HEK293 (cell line): ENCODE results near the gene ROBO4.

ENCODE experiments used
- CTCF ChIA-PET: fragments of 350-600 bp; formaldehyde crosslinking; extraction: SDS; loops from one replicate; lab custom pipeline; 2021; ENCODE audit warnings: antibody characterized with exemption; lab: Yijun Ruan, JAX
- POLR2A ChIA-PET: fragments of 300-600 bp; formaldehyde crosslinking; extraction: SDS; loops from one replicate; lab custom pipeline; 2020; ENCODE audit warnings: antibody characterized with exemption, inconsistent platforms; lab: Yijun Ruan, JAX
- H3K27ac ChIP-seq: fragments of 200-500 bp; sonication (Bioruptor generic); 2 replicates; pipeline ENCODE4 v1.5.1; 2014; ENCODE audit warnings: low read depth, low read length, control low read depth, inconsistent platforms; ENCODE audit errors: extremely low read depth
- H3K36me3 ChIP-seq, 2 experiments: fragments of 200-500 bp in 1 of 2; sonication (Bioruptor generic) in 1 of 2; 1 replicate in 1 of 2; 2 replicates in 1 of 2; pipeline ENCODE4 v1.5.1; 2014 to 2017; ENCODE audit warnings: inconsistent platforms in 2 of 2, low read length in 2 of 2; ENCODE audit not compliant: control insufficient read depth in 2 of 2, insufficient read depth in 1 of 2
- H3K4me1 ChIP-seq: fragments of 200-500 bp; sonication (Bioruptor generic); 2 replicates; pipeline ENCODE4 v1.5.1; 2014; ENCODE audit warnings: mild to moderate bottlenecking, low read length, inconsistent platforms; ENCODE audit not compliant: control insufficient read depth, insufficient read depth
- H3K4me3 ChIP-seq: 2 replicates; pipeline ENCODE4 v1.5.1; 2011; ENCODE audit warnings: low read depth, mild to moderate bottlenecking, control low read depth, low read length, moderate library complexity
- H3K9me3 ChIP-seq: fragments of 200-500 bp; sonication (Bioruptor generic); 2 replicates; pipeline ENCODE4 v1.5.1; 2014; ENCODE audit warnings: low read depth, low read length, inconsistent platforms; ENCODE audit not compliant: control insufficient read depth, insufficient read depth
- GLIS1 ChIP-seq: fragments of 450-650 bp; formaldehyde crosslinking; IDR thresholded peaks from 2 replicates; pipeline ENCODE4 v1.5.1; 2016; ENCODE audit warnings: missing biosample characterization, missing genetic modification characterization
- PRDM1 ChIP-seq: fragments of 450-650 bp; formaldehyde crosslinking; IDR thresholded peaks from 2 replicates; pipeline ENCODE4; 2016; ENCODE audit warnings: missing biosample characterization, missing genetic modification characterization
- SP3 ChIP-seq: fragments of 450-650 bp; formaldehyde crosslinking; IDR thresholded peaks from 2 replicates; pipeline ENCODE4 v1.5.1; 2016; ENCODE audit warnings: missing biosample characterization, missing genetic modification characterization
- ZBTB1 ChIP-seq: fragments of 450-650 bp; formaldehyde crosslinking; IDR thresholded peaks from 2 replicates; pipeline ENCODE4 v1.5.1; 2016; ENCODE audit warnings: missing biosample characterization, missing genetic modification characterization
- ZNF114 ChIP-seq: fragments of 450-650 bp; formaldehyde crosslinking; IDR thresholded peaks from 2 replicates; pipeline ENCODE4 v1.5.0; 2017; ENCODE audit warnings: missing biosample characterization, missing genetic modification characterization
- ZNF146 ChIP-seq: fragments of 450-650 bp; formaldehyde crosslinking; IDR thresholded peaks from 2 replicates; pipeline ENCODE4 v1.5.1; 2016; ENCODE audit warnings: missing biosample characterization, missing genetic modification characterization
- ZNF302 ChIP-seq: fragments of 450-650 bp; formaldehyde crosslinking; IDR thresholded peaks from 2 replicates; pipeline ENCODE4 v1.5.1; 2016; ENCODE audit warnings: missing biosample characterization, missing genetic modification characterization, low read depth
- ZNF350 ChIP-seq: fragments of 450-650 bp; formaldehyde crosslinking; IDR thresholded peaks from 2 replicates; pipeline ENCODE4 v1.5.0; 2017; ENCODE audit warnings: missing biosample characterization, mild to moderate bottlenecking, missing genetic modification characterization
- ZNF391 ChIP-seq: fragments of 450-650 bp; formaldehyde crosslinking; IDR thresholded peaks from 2 replicates; pipeline ENCODE4 v1.5.1; 2016; ENCODE audit warnings: low read depth, missing biosample characterization, missing genetic modification characterization, borderline replicate concordance
- ZNF549 ChIP-seq: fragments of 450-650 bp; IDR thresholded peaks from 2 replicates; pipeline ENCODE4 v1.5.1; 2018; ENCODE audit warnings: missing biosample characterization, missing genetic modification characterization, mild to moderate bottlenecking, inconsistent platforms, moderate library complexity
- ZNF571 ChIP-seq: fragments of 450-650 bp; formaldehyde crosslinking; IDR thresholded peaks from 2 replicates; pipeline ENCODE4 v1.5.0; 2017; ENCODE audit warnings: missing biosample characterization, missing genetic modification characterization
- ZNF621 ChIP-seq: fragments of 450-650 bp; formaldehyde crosslinking; IDR thresholded peaks from 2 replicates; pipeline ENCODE4 v1.5.1; 2017; ENCODE audit warnings: missing biosample characterization, missing genetic modification characterization
- ZNF623 ChIP-seq: fragments of 450-650 bp; formaldehyde crosslinking; IDR thresholded peaks from 2 replicates; pipeline ENCODE4 v1.5.1; 2016; ENCODE audit warnings: missing biosample characterization, missing genetic modification characterization
- ZNF654 ChIP-seq: fragments of 450-650 bp; formaldehyde crosslinking; IDR thresholded peaks from 2 replicates; pipeline ENCODE4 v1.5.1; 2016; ENCODE audit warnings: low read depth, missing biosample characterization, missing genetic modification characterization
- ZNF670 ChIP-seq: fragments of 450-650 bp; formaldehyde crosslinking; IDR thresholded peaks from 2 replicates; pipeline ENCODE4 v1.5.1; 2016; ENCODE audit warnings: missing biosample characterization, missing genetic modification characterization, low read depth
- ZNF747 ChIP-seq: fragments of 450-650 bp; formaldehyde crosslinking; IDR thresholded peaks from 2 replicates; pipeline ENCODE4 v1.5.1; 2016; ENCODE audit warnings: missing biosample characterization, missing genetic modification characterization
- ZSCAN23 ChIP-seq: fragments of 450-650 bp; formaldehyde crosslinking; IDR thresholded peaks from 2 replicates; pipeline ENCODE4 v1.5.1; 2016; ENCODE audit warnings: missing biosample characterization, missing genetic modification characterization
- TF ChIP-seq, protein P1 (sequence below): fragments of 450-650 bp; formaldehyde crosslinking; IDR thresholded peaks from 2 replicates; pipeline ENCODE4 v1.5.1; 2016; ENCODE audit warnings: missing biosample characterization, missing genetic modification characterization
- TF ChIP-seq, protein P2 (sequence below): fragments of 450-650 bp; formaldehyde crosslinking; IDR thresholded peaks from 2 replicates; pipeline ENCODE4 v1.5.1; 2016; ENCODE audit warnings: missing biosample characterization, missing genetic modification characterization
- TF ChIP-seq, protein P3 (sequence below): fragments of 450-650 bp; formaldehyde crosslinking; IDR thresholded peaks from 2 replicates; pipeline ENCODE4 v1.5.1; 2016; ENCODE audit warnings: missing biosample characterization, missing genetic modification characterization, borderline replicate concordance
- TF ChIP-seq, protein P4 (sequence below): fragments of 450-650 bp; formaldehyde crosslinking; IDR thresholded peaks from 2 replicates; pipeline ENCODE4 v1.5.1; 2016; ENCODE audit warnings: missing biosample characterization, missing genetic modification characterization
- TF ChIP-seq, protein P5 (sequence below): fragments of 450-650 bp; formaldehyde crosslinking; IDR thresholded peaks from 2 replicates; pipeline ENCODE4 v1.5.1; 2017; ENCODE audit warnings: missing biosample characterization, missing genetic modification characterization

The ROBO4 gene

DNA sequence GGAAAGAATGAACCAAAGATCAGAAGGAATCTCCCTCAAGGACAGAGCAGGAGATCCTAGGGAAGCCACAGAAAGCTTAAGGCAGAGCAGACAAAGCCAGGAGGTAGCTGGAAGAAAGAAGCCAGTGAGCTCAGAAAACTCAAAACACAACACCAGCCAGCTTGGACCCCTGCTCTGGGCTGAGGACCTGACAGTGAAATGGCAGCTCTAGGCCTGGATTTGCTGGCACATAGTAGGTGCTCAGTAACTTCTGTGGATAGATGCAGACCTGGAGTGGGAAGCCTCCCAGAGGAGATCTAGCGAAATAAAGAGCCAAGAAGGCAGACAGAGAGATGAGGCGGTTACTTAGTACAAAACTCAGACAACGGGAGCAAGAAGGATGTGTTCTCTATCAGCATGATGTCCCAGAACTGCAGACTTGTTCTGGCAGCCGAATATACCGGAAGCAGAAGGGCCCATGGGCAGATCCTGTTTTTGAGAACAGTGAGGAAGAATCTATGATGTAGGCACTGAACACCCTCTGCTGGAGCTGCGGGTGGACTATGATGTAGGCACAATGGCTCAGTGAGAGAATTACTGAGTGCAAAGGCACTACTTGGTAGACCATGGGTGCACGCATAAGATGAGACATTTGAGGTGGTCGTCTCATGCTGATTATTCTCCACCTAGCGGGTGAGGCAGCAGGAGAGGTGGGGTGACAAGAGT lies 4.8 kb downstream of the ROBO4 start (continued):
- TF ChIP-seq, protein P1, sequence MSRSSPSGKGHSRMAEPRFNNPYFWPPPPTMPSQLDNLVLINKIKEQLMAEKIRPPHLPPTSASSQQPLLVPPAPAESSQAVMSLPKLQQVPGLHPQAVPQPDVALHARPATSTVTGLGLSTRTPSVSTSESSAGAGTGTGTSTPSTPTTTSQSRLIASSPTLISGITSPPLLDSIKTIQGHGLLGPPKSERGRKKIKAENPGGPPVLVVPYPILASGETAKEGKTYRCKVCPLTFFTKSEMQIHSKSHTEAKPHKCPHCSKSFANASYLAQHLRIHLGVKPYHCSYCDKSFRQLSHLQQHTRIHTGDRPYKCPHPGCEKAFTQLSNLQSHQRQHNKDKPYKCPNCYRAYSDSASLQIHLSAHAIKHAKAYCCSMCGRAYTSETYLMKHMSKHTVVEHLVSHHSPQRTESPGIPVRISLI (tag by site-specific recombination) = no peak

DNA sequence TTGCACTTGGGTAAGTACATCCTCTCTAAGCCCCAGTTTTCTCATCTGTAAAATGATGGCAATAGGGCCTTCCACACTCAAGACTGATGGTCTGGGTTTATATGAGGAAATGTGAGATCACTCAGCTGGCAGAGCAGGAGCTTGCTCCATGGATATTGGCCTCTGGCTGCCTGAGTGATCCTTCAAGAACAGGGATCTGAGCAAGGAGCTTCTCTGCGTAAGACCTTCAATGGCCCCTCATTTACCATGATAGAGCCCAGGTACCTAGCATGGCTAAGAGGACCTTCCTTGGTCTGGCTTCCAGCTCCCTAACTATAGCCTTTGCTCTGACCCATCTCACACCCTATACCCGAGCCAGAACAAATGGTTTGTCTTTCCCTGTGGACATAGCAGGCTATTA lies 5.5 kb downstream of the ROBO4 start:
- H3K36me3 ChIP-seq = no peaks in the 10 kb centered on the region
- ChIA-PET CTCF (interaction anchor here (0.7 to 1.6 kb wide), 6 partner anchors 8 to 537 kb away, joined by 3 to 9 read pairs (median 3); no protein-coding TSS in a partner anchor), POLR2A (interaction anchor here (0.6 kb wide), 1 partner anchor 16 kb away, joined by 3 read pairs; no protein-coding TSS in a partner anchor)
- TF ChIP-seq ZBTB1 (no peak), ZNF621 (no peak), GLIS1 (tag by site-specific recombination) (no peak), ZNF302 (no peak), ZNF623 (no peak), ZNF670 (tag by site-specific recombination) (no peak), ZNF654 (no peak), ZNF571 (tag by site-specific recombination) (no peak), ZNF350 (tag by site-specific recombination) (no peak)
- TF ChIP-seq, protein P2, sequence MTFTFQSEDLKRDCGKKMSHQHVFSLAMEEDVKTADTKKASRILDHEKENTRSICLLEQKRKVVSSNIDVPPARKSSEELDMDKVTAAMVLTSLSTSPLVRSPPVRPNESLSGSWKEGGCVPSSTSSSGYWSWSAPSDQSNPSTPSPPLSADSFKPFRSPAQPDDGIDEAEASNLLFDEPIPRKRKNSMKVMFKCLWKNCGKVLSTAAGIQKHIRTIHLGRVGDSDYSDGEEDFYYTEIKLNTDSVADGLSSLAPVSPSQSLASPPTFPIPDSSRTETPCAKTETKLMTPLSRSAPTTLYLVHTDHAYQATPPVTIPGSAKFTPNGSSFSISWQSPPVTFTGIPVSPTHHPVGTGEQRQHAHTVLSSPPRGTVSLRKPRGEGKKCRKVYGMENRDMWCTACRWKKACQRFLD (tag by site-specific recombination) = no peak
- TF ChIP-seq, protein P1 (tag by site-specific recombination) = no peak
- TF ChIP-seq, protein P3, sequence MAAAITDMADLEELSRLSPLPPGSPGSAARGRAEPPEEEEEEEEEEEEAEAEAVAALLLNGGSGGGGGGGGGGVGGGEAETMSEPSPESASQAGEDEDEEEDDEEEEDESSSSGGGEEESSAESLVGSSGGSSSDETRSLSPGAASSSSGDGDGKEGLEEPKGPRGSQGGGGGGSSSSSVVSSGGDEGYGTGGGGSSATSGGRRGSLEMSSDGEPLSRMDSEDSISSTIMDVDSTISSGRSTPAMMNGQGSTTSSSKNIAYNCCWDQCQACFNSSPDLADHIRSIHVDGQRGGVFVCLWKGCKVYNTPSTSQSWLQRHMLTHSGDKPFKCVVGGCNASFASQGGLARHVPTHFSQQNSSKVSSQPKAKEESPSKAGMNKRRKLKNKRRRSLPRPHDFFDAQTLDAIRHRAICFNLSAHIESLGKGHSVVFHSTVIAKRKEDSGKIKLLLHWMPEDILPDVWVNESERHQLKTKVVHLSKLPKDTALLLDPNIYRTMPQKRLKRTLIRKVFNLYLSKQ = no peak
- TF ChIP-seq, all 188 proteins: peak for 0
- H3K4me1 ChIP-seq = no peaks in the 10 kb centered on the region
- H3K9me3 ChIP-seq = no peaks in the 10 kb centered on the region
- no peak overlapping the region for H3K4me3 ChIP-seq
- no peak overlapping the region for H3K27ac ChIP-seq

DNA sequence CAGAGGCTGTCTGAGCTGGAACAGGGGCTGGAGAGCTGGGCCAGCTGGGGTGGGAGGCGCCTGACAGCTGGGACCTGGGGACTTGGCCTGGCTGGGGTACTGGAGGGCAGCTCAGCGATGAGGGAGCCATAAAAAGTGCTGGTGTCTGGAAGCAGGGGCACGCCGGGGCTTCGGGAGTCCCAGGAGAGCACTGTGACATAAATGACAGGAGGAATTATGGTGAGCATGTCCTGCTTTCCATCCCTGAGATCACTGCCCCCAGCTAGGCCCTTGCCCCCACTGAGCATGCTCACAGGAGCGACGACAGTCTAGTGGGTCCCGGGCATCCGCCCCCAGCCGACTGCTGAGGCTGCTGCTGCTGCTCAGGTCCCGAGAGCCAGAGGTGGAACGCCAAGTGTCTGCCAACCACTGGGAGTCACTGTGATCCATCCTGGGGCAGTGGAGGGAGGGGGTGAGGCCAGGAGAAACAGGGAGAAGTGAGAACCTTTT lies 6.2 kb downstream of the ROBO4 start:
- Histone ChIP-seq H3K27ac (no peak overlapping the region), H3K4me3 (no peak overlapping the region), H3K36me3 (no peaks in the 10 kb centered on the region), H3K9me3 (no peaks in the 10 kb centered on the region), H3K4me1 (no peaks in the 10 kb centered on the region)
- TF ChIP-seq ZNF146 (tag by site-specific recombination) = no peak
- no peak for TF ChIP-seq SP3 (tag by site-specific recombination)
- TF ChIP-seq ZNF391 = no peak
- TF ChIP-seq ZNF747 = no peak
- TF ChIP-seq ZNF114 = no peak
- TF ChIP-seq PRDM1 (tag by site-specific recombination) = no peak
- TF ChIP-seq, protein P4, sequence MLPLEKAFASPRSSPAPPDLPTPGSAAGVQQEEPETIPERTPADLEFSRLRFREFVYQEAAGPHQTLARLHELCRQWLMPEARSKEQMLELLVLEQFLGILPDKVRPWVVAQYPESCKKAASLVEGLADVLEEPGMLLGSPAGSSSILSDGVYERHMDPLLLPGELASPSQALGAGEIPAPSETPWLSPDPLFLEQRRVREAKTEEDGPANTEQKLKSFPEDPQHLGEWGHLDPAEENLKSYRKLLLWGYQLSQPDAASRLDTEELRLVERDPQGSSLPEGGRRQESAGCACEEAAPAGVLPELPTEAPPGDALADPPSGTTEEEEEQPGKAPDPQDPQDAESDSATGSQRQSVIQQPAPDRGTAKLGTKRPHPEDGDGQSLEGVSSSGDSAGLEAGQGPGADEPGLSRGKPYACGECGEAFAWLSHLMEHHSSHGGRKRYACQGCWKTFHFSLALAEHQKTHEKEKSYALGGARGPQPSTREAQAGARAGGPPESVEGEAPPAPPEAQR (tag by site-specific recombination) = no peak
- TF ChIP-seq, protein P5, sequence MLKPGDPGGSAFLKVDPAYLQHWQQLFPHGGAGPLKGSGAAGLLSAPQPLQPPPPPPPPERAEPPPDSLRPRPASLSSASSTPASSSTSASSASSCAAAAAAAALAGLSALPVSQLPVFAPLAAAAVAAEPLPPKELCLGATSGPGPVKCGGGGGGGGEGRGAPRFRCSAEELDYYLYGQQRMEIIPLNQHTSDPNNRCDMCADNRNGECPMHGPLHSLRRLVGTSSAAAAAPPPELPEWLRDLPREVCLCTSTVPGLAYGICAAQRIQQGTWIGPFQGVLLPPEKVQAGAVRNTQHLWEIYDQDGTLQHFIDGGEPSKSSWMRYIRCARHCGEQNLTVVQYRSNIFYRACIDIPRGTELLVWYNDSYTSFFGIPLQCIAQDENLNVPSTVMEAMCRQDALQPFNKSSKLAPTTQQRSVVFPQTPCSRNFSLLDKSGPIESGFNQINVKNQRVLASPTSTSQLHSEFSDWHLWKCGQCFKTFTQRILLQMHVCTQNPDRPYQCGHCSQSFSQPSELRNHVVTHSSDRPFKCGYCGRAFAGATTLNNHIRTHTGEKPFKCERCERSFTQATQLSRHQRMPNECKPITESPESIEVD (tag by site-specific recombination) = no peak
- no peak for TF ChIP-seq ZSCAN23 (tag by site-specific recombination)
- TF ChIP-seq ZNF549 = no peak
- ChIA-PET CTCF (interaction anchor here (1.0 to 1.6 kb wide), 3 partner anchors 15 to 537 kb away, joined by 3 to 9 read pairs (median 3); no protein-coding TSS in a partner anchor), POLR2A (interaction anchor here (0.6 kb wide), 1 partner anchor 15 kb away, joined by 3 read pairs; no protein-coding TSS in a partner anchor)
